HG03439 (cell line): ENCODE measurements around the gene PLAAT2.

Experiments used
- ATAC-seq: cut with Tn5 transposase; IDR thresholded peaks from one replicate; pipeline ENCODE4 v1.9.1; 2021; ENCODE audit warnings: mild to moderate bottlenecking, moderate library complexity; ENCODE audit not compliant: unreplicated experiment

PLAAT2 gene

DNA sequence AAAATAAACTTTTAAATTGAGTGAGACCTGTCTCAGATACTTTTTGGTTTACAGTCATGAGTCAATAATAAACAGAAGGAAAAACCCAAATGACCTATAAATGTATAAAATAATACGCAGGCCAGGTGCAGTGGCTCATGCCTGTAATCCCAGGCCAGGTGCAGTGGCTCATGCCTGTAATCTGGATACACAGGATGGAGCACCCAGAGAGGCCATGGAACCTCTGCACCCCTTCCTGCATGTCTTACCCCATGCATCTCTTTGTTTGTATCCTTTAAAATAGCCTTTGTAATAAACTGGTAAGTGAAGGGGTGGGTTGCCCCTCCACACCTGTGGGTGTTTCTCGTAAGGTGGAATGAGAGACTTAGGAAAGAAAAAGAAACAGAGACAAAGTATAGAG, 35.5 kb downstream of the PLAAT2 start:
- ATAC-seq: no peak

GRCh38 chr11:63523151-63523550, 40.0 kb downstream of the PLAAT2 start:
- no peak for ATAC-seq

DNA sequence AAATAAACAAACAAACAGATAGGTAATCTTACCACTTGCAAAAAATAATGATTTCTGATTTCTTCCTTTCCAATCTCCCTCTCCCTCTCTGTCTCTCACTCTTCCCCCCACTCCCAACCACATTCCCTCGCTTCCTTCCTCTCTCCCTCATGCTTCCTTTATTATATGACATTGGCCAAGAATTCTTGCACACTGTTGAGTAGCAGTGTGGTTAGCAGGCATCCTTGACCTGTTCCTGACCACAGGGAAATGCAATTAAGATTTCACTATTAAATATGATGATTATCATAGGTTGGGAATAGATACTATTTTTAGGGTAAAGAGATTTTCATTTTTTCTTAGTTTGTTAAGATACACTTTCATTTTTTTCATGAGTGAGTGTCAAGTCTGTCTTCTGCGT, 41.3 kb downstream of the PLAAT2 start:
- no peak for ATAC-seq

DNA sequence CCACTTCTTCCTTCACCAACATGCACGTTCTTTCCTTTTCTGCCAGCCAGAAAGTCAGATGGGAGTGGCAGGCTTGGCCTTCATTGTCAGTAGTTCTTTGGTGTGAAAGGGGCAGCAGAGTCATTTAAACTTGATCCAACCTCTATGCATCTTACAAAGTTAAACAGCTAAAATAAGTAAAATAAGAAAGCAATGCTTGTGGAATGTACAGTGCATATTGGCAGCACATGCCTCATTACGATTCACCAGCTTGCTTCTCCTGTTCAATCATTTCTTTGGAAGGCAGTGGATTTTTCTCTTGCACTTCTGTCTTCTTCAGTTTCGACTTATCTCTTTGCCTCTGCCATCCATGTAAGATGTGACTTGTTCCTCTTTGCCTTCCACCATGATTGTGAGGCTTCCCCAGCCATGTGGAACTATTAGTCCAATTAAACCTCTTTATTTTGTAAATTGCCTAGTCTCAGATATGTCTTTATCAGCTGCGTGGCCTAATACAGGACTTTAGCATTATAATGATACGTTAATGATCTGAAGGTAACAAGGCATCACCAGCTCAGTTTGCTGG, 42.5 kb downstream of the PLAAT2 start:
- no peak for ATAC-seq

DNA sequence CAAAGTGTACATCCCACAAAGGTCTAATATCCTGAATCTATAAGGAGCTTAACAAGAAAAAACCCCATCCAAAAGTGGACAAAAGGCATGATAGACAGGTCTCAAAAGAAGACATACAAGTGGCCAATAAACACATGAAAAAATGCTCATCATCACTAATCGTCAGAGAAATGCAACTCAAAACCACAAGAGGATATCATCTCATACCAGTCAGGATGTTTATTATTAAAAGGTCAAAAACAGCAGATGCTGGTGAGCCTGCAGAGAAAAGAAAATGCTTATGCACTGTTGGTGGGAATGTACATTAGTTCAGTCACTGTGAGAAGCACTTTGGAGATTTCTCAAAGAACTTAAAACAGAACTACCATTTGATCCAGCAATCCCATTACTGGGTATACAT, 44.6 kb downstream of the PLAAT2 start:
- no peak for ATAC-seq

GRCh38 chr11:63517156-63517555, 46.0 kb downstream of the PLAAT2 start:
- no peak for ATAC-seq

DNA sequence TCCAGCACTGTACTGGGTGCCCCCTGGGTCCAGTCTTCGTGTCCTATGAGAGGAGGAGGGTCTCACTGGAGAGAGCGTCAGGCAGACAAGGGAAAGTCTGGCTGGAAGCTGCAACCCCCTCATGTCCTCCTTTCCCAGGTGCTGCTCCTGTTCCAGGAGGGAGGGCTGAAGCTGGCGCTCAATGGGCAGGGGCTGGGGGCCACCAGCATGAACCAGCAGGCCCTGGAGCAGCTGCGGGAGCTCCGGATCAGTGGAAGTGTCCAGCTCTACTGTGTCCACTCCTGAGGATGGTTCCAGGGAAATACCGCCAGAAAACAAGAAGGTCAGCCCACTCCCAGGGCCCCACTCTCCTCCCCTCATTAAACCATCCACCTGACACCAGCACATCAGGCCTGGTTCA, 47.1 kb downstream of the PLAAT2 start:
- no peak for ATAC-seq

DNA sequence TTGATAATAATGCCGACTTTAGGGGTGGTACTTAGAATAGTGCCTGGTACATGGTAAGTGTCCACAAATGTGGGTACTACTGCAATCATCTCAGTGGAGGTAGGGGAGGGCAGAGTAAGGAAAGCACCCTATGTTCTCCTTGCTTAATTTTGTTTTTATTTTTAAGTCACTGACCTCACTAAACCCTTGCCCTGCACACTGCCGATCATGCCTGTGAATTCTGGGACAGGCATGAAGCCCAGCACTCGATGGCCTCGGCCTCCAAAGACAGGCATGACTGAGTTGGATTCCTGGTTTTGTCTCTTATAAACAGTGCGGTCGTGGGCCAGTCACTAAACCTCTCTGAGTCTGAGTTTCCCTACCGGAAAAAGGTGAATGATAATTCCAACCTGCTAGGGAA, 50.4 kb downstream of the PLAAT2 start:
- no peak for ATAC-seq

- no peak for ATAC-seq
Observed at GRCh38 chr11:63511048-63511748, 52.0 kb downstream of the PLAAT2 start.

DNA sequence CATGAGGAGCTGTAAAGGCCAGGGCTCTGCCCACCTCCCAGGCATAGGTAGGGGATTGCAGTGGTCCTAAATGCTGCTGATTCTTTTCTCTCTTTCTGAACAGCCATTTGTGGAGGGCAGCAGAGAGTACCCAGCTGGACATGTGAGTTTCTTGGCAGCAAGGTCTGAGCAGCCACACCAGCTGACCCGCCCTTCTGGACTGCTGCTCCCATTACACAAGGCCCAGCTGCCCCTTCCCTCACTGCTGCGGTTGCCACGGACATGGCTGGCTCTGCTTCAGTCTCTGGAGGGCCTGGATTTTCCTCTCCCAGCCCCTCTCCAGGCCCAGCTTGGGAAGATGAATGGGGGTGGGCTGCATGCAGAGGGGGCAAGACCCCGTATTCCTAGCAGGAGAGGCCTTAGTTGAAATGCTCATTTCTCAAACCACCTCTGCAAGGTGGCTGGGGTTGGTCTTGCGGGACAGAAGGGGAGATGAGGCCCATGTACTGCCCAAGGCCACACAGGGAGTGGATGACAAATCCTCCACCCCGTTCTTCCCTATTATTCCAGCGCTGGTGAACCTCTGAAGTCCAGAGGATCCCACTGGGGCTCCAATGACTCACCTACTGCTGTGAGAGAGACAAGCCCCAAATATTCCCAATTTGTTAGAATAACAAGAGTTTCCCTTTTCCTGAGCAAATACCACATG, 52.7 kb downstream of the PLAAT2 start:
- ATAC-seq: no peak

- ATAC-seq: no peak
Observed at GRCh38 chr11:63508745-63509144, 54.4 kb downstream of the PLAAT2 start.

DNA sequence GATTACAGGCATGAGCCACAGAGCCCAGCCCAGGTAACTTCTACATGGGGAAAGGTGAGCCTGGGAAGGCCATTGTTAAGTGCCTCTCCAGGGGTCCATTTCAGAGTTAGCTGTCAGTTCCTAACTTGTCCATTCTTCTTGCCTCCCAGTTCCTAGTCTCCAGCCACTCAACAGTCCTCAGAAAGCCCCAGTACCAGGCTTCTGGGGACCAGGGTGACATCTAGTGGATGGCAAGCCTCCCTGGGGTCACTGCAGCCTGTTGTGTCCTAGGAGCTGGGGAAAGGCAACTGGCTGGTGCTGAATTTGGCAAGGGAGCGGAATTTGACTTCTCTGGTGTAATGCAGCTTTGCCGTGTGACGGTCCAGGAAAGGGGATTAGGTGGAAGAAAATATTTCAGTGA, 55.2 kb downstream of the PLAAT2 start:
- no peak for ATAC-seq

GRCh38 chr11:63507511-63507910, 55.7 kb downstream of the PLAAT2 start:
- ATAC-seq: no peak

- no peak for ATAC-seq
Observed at GRCh38 chr11:63506876-63507275, 56.3 kb downstream of the PLAAT2 start.

GRCh38 chr11:63505857-63506528, 57.2 kb downstream of the PLAAT2 start, which contains the start of gene LGALS12:
TSS of gene LGALS12 (plus strand) at chr11:63506084. CDS start at chr11:63506459, 375 bp downstream.
- ATAC-seq: no peak

DNA sequence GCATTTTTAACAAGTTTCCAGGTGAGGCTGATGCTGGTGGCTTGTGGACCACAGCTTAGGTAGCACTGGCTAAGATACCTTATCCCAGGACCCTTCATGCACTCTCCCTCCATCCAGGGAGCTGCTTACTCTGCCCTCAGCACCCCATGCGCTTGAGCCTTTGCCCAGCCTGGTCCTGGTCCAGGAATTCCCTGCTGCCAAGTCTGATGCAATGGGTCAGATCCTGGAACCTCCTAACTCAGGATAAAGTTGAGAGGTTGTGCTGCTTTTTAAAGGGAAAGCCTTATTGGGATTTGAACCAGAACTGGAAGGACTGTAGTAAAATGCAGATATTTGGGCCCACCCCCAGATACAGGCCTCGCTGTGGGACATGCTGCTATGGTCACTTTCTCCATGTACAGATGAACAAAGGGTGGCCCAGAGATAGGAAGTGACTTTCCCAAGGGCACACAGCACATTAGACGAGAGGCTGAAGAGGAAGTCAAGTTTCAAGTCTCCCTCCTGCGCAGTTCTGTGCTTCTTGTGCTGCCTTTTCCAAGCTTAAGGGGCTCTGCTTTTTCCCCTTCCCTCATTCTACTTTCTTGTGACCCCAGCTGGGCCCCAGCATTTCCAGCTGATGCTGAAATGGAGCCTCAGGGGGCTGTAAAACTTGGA, 58.1 kb downstream of the PLAAT2 start:
- no peak for ATAC-seq

DNA sequence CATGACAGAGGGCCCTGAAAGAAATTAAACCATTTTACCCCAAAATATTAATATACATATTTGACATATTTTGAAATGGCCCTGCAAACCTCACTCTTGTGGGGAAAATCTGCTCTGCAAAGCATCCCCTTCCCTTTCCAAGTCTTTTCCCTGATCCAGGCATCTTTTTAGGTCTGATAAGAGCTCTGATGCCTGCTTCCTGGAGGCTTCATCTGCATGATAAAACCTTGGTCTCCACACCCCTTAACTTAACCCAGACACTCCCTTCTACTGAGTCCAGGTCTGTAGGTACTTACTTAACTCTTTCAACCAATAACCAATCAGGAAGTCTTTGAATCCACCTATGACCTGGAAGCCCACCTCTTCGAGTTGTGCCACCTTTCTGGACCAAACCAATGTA, 59.1 kb downstream of the PLAAT2 start:
- no peak for ATAC-seq

DNA sequence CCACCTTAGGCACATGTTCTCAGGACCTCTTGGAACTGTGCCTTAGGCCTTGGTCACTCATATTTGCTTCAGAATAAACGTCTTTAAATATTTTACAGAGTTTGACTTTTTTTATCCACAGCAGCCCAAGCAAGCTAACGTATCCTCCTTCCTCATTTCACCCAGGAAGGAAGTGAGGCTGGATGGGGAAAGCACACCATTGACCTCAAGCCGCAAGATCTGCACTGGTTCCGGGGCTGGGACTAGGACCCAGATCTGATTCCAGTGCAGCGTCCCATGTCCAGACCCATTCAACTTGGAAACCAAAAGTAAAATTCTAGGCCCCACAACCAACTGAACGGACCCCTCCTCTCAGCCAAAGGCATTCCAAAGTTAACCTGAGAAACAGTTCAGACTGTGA, 59.7 kb downstream of the PLAAT2 start:
- ATAC-seq: no peak
